GM12875 (cell line): ENCODE data around the gene MBD3.

Experiments used
- H3K4me3 ChIP-seq: one replicate; pipeline ENCODE4 v1.5.1; 2011; ENCODE audit warnings: low read depth, low read length, control low read depth
- CTCF ChIP-seq: IDR thresholded peaks from 2 replicates; pipeline ENCODE4 v1.5.1; 2011; ENCODE audit warnings: low read depth, mild to moderate bottlenecking, control low read depth, inconsistent platforms, low read length, moderate library complexity, borderline replicate concordance; ENCODE audit not compliant: insufficient read depth

MBD3 gene

GRCh38 chr19:1613808-1614570, 21.3 kb upstream of the MBD3 start:
- no peak for TF ChIP-seq CTCF
- no peak overlapping the region for H3K4me3 ChIP-seq

- no peak for TF ChIP-seq CTCF
- H3K4me3 ChIP-seq, result no peak overlapping the region
Observed at GRCh38 chr19:1613146-1613545, 20.5 kb upstream of the MBD3 start.

GRCh38 chr19:1612114-1613086, 19.7 kb upstream of the MBD3 start:
- no peak overlapping the region for H3K4me3 ChIP-seq
- TF ChIP-seq CTCF, result no peak

- no peak overlapping the region for H3K4me3 ChIP-seq
- TF ChIP-seq CTCF, result no peak
Observed at GRCh38 chr19:1611353-1611752, 18.7 kb upstream of the MBD3 start.

GRCh38 chr19:1610579-1610978, 17.9 kb upstream of the MBD3 start:
- no peak overlapping the region for H3K4me3 ChIP-seq
- no peak for TF ChIP-seq CTCF

GRCh38 chr19:1609680-1610474, 17.2 kb upstream of the MBD3 start:
- TF ChIP-seq CTCF, result no peak
- no peak overlapping the region for H3K4me3 ChIP-seq

- H3K4me3 ChIP-seq, result no peak overlapping the region
- no peak for TF ChIP-seq CTCF
Observed at GRCh38 chr19:1609103-1609396, 16.4 kb upstream of the MBD3 start.
